ENCODE measurements around the gene BMPR2.

BMPR2 gene

GRCh38 chr2:202588647-202589581, 212.8 kb downstream of the BMPR2 start:
- H3K4me1 Mint-ChIP-seq = peaks cover 15% of the 10 kb centered on the region
- H3K27me3 Mint-ChIP-seq (ENCODE audit: low read depth, poor library complexity) = peaks cover 4% of the 10 kb centered on the region
- DNase-seq = peak; percentile 70
- no peak overlapping the region for H3K27ac Mint-ChIP-seq
- H3K36me3 Mint-ChIP-seq (ENCODE audit: low read depth) = no peaks in the 10 kb centered on the region
- peaks cover 3% of the 10 kb centered on the region for H3K9me3 Mint-ChIP-seq
- H3K4me3 Mint-ChIP-seq = peak overlapping the region; percentile 26
- TF ChIP-seq CTCF (IDR thresholded peaks at IDR 0.05) = peak; percentile 86

- no peak for DNase-seq
These were observed 213.4 kb downstream of the BMPR2 start for GRCh38 chr2:202589582-202589949.

GRCh38 chr2:202592566-202592965, 216.4 kb downstream of the BMPR2 start:
- Mint-ChIP-seq H3K27me3 (ENCODE audit: low read depth, poor library complexity) (peaks cover 4% of the 10 kb centered on the region), H3K27ac (no peak overlapping the region), H3K4me3 (no peak overlapping the region), H3K9me3 (no peaks in the 10 kb centered on the region), H3K36me3 (ENCODE audit: low read depth) (no peaks in the 10 kb centered on the region), H3K4me1 (peaks cover 15% of the 10 kb centered on the region)
- no peak for TF ChIP-seq CTCF (IDR thresholded peaks at IDR 0.05)
- no peak for DNase-seq

More at GRCh38 chr2:202589582-202589949, 213.4 kb downstream of the BMPR2 start:
- Mint-ChIP-seq H3K36me3 (ENCODE audit: low read depth) (no peaks in the 10 kb centered on the region), H3K9me3 (no peaks in the 10 kb centered on the region), H3K27me3 (ENCODE audit: low read depth, poor library complexity) (peaks cover 4% of the 10 kb centered on the region), H3K27ac (no peak overlapping the region), H3K4me1 (peaks cover 15% of the 10 kb centered on the region), H3K4me3 (no peak overlapping the region)
- no peak for TF ChIP-seq CTCF (IDR thresholded peaks at IDR 0.05)

GRCh38 chr2:202599105-202599504, 223.0 kb downstream of the BMPR2 start:
- DNase-seq = no peak
- H3K9me3 Mint-ChIP-seq = no peaks in the 10 kb centered on the region
- no peaks in the 10 kb centered on the region for H3K4me1 Mint-ChIP-seq
- no peak overlapping the region for H3K27ac Mint-ChIP-seq
- peaks cover 5% of the 10 kb centered on the region for H3K27me3 Mint-ChIP-seq (ENCODE audit: low read depth, poor library complexity)
- TF ChIP-seq CTCF (IDR thresholded peaks at IDR 0.05) = no peak
- no peaks in the 10 kb centered on the region for H3K36me3 Mint-ChIP-seq (ENCODE audit: low read depth)
- no peak overlapping the region for H3K4me3 Mint-ChIP-seq

GRCh38 chr2:202599911-202600310, 223.8 kb downstream of the BMPR2 start:
- no peaks in the 10 kb centered on the region for H3K9me3 Mint-ChIP-seq
- no peak overlapping the region for H3K27ac Mint-ChIP-seq
- DNase-seq = no peak
- no peaks in the 10 kb centered on the region for H3K4me1 Mint-ChIP-seq
- H3K4me3 Mint-ChIP-seq = no peak overlapping the region
- H3K27me3 Mint-ChIP-seq (ENCODE audit: low read depth, poor library complexity) = peaks cover 5% of the 10 kb centered on the region
- no peak for TF ChIP-seq CTCF (IDR thresholded peaks at IDR 0.05)
- H3K36me3 Mint-ChIP-seq (ENCODE audit: low read depth) = no peaks in the 10 kb centered on the region

- no peaks in the 10 kb centered on the region for H3K4me1 Mint-ChIP-seq
- no peaks in the 10 kb centered on the region for H3K36me3 Mint-ChIP-seq (ENCODE audit: low read depth)
- no peak overlapping the region for H3K4me3 Mint-ChIP-seq
- H3K27ac Mint-ChIP-seq = no peak overlapping the region
- TF ChIP-seq CTCF (IDR thresholded peaks at IDR 0.05) = no peak
- no peak for DNase-seq
- peaks cover 5% of the 10 kb centered on the region for H3K9me3 Mint-ChIP-seq
- H3K27me3 Mint-ChIP-seq (ENCODE audit: low read depth, poor library complexity) = peaks cover 5% of the 10 kb centered on the region
These were observed 228.6 kb downstream of the BMPR2 start for GRCh38 chr2:202604699-202605098.
